ENCODE measurements around the gene AKR1C1.
"Not testable (repeated sequence)": the region's sequence is repeated elsewhere in the genome, so short reads cannot be mapped to it uniquely, and the experiment has no call there.

AKR1C1 gene

GRCh38 chr10:4962876-4963814 is at the start of gene AKR1C1:
Gene AKR1C1, plus strand, starts transcription at chr10:4963415. Its CDS starts 30 bp downstream, at chr10:4963445.
- DNase-seq (ENCODE audit: low read depth, low spot score); H3K9ac ChIP-seq (ENCODE audit: insufficient read length); H3K9me3 ChIP-seq (ENCODE audit: low read depth, low read length); H3K36me3 ChIP-seq (ENCODE audit: insufficient read depth, low read length); H3K4me3 ChIP-seq; H3K27ac ChIP-seq: not testable (repeated sequence)

- no peak for DNase-seq (ENCODE audit: low read depth, low spot score)
- Histone ChIP-seq H3K36me3 (ENCODE audit: insufficient read depth, low read length) (no peaks in the 10 kb centered on the region), H3K4me3 (no peak overlapping the region), H3K9me3 (ENCODE audit: low read depth, low read length) (no peaks in the 10 kb centered on the region), H3K9ac (ENCODE audit: insufficient read length) (no peak overlapping the region), H3K27ac (no peak overlapping the region)
- TF ChIP-seq POLR2AphosphoS5 (IDR thresholded peaks at IDR 0.05; ENCODE audit: borderline replicate concordance, low read depth, low read length) (no peak), EZH2 (IDR thresholded peaks at IDR 0.05) (no peak), FOXP2 (optimal IDR thresholded peaks at IDR 0.05; ENCODE audit: control extremely low read depth, extremely low read length, insufficient read depth) (no peak)
These were observed 48.9 kb upstream of the AKR1C1 start for GRCh38 chr10:4914213-4914850.

- Histone ChIP-seq H3K27ac (no peak overlapping the region), H3K9me3 (ENCODE audit: low read depth, low read length) (no peaks in the 10 kb centered on the region), H3K36me3 (ENCODE audit: insufficient read depth, low read length) (no peaks in the 10 kb centered on the region), H3K4me3 (no peak overlapping the region), H3K9ac (ENCODE audit: insufficient read length) (no peak overlapping the region)
- TF ChIP-seq FOXP2 (optimal IDR thresholded peaks at IDR 0.05; ENCODE audit: control extremely low read depth, extremely low read length, insufficient read depth) (no peak), EZH2 (IDR thresholded peaks at IDR 0.05) (no peak), POLR2AphosphoS5 (IDR thresholded peaks at IDR 0.05; ENCODE audit: borderline replicate concordance, low read depth, low read length) (no peak)
- DNase-seq (ENCODE audit: low read depth, low spot score) = no peak
These were observed 47.0 kb upstream of the AKR1C1 start for GRCh38 chr10:4916086-4916716.

GRCh38 chr10:4918236-4918635 is 45.0 kb upstream of the AKR1C1 start:
- Histone ChIP-seq H3K36me3 (ENCODE audit: insufficient read depth, low read length) (no peaks in the 10 kb centered on the region), H3K9ac (ENCODE audit: insufficient read length) (no peak overlapping the region), H3K27ac (no peak overlapping the region), H3K9me3 (ENCODE audit: low read depth, low read length) (no peaks in the 10 kb centered on the region), H3K4me3 (no peak overlapping the region)
- TF ChIP-seq POLR2AphosphoS5 (IDR thresholded peaks at IDR 0.05; ENCODE audit: borderline replicate concordance, low read depth, low read length) (no peak), EZH2 (IDR thresholded peaks at IDR 0.05) (no peak), FOXP2 (optimal IDR thresholded peaks at IDR 0.05; ENCODE audit: control extremely low read depth, extremely low read length, insufficient read depth) (no peak)
- DNase-seq (ENCODE audit: low read depth, low spot score) = no peak

GRCh38 chr10:4924482-4924881 is 38.7 kb upstream of the AKR1C1 start:
- DNase-seq (ENCODE audit: low read depth, low spot score); H3K4me3 ChIP-seq: not testable (repeated sequence)

GRCh38 chr10:4926400-4926799 is 36.8 kb upstream of the AKR1C1 start:
- DNase-seq (ENCODE audit: low read depth, low spot score) = no peak
- Histone ChIP-seq H3K27ac (no peak overlapping the region), H3K36me3 (ENCODE audit: insufficient read depth, low read length) (no peaks in the 10 kb centered on the region), H3K4me3 (no peak overlapping the region), H3K9me3 (ENCODE audit: low read depth, low read length) (no peaks in the 10 kb centered on the region), H3K9ac (ENCODE audit: insufficient read length) (no peak overlapping the region)
- TF ChIP-seq EZH2 (IDR thresholded peaks at IDR 0.05) (no peak), POLR2AphosphoS5 (IDR thresholded peaks at IDR 0.05; ENCODE audit: borderline replicate concordance, low read depth, low read length) (no peak), FOXP2 (optimal IDR thresholded peaks at IDR 0.05; ENCODE audit: control extremely low read depth, extremely low read length, insufficient read depth) (no peak)

More at GRCh38 chr10:4924482-4924881, 38.7 kb upstream of the AKR1C1 start:
- H3K36me3 ChIP-seq (ENCODE audit: insufficient read depth, low read length); H3K9me3 ChIP-seq (ENCODE audit: low read depth, low read length); H3K27ac ChIP-seq; H3K9ac ChIP-seq (ENCODE audit: insufficient read length): not testable (repeated sequence)

- Histone ChIP-seq H3K4me3 (no peak overlapping the region), H3K36me3 (ENCODE audit: insufficient read depth, low read length) (no peaks in the 10 kb centered on the region), H3K9me3 (ENCODE audit: low read depth, low read length) (no peaks in the 10 kb centered on the region), H3K27ac (no peak overlapping the region), H3K9ac (ENCODE audit: insufficient read length) (no peak overlapping the region)
- TF ChIP-seq FOXP2 (optimal IDR thresholded peaks at IDR 0.05; ENCODE audit: control extremely low read depth, extremely low read length, insufficient read depth) (no peak), EZH2 (IDR thresholded peaks at IDR 0.05) (no peak), POLR2AphosphoS5 (IDR thresholded peaks at IDR 0.05; ENCODE audit: borderline replicate concordance, low read depth, low read length) (no peak)
- DNase-seq (ENCODE audit: low read depth, low spot score) = no peak
These were observed 31.6 kb upstream of the AKR1C1 start for GRCh38 chr10:4931587-4931986.

- H3K36me3 ChIP-seq (ENCODE audit: insufficient read depth, low read length) = no peaks in the 10 kb centered on the region
- DNase-seq (ENCODE audit: low read depth, low spot score) = no peak
- no peaks in the 10 kb centered on the region for H3K9me3 ChIP-seq (ENCODE audit: low read depth, low read length)
- no peak overlapping the region for H3K27ac ChIP-seq
- H3K4me3 ChIP-seq = no peak overlapping the region
- H3K9ac ChIP-seq (ENCODE audit: insufficient read length) = no peak overlapping the region
- no peak for TF ChIP-seq POLR2AphosphoS5 (IDR thresholded peaks at IDR 0.05; ENCODE audit: borderline replicate concordance, low read depth, low read length)
- no peak for TF ChIP-seq EZH2 (IDR thresholded peaks at IDR 0.05)
- no peak for TF ChIP-seq FOXP2 (optimal IDR thresholded peaks at IDR 0.05; ENCODE audit: control extremely low read depth, extremely low read length, insufficient read depth)
These were observed 28.7 kb upstream of the AKR1C1 start for GRCh38 chr10:4934391-4934987.

Data from SK-N-MC (cell line).